ENCODE results near the gene EVX2.

- TF ChIP-seq CTCF (IDR thresholded peaks at IDR 0.05; ENCODE audit: borderline replicate concordance, extremely low read depth, low read length, poor library complexity, severe bottlenecking) (no peak), EZH2 (IDR thresholded peaks at IDR 0.05; ENCODE audit: borderline replicate concordance, low read depth, low read length, severe bottlenecking) (no peak)
These were observed 28.1 kb upstream of the EVX2 start for GRCh38 chr2:176111846-176112374.

All from DND-41 (cell line).